Right cardiac atrium (tissue), 5 donors: Measurements from ENCODE around the gene FRZB. TPM values are rescaled to one million over a fixed set of nuclear protein-coding genes. Genes with fewer than 3 reads are reported as not detected.

ENCODE experiments used
- ATAC-seq, 2 donors: fragments of 200-7000 bp; cut with Tn5 transposase; one replicate each; pipeline versions ENCODE4 v1.8.0 to v1.9.1; 2020; ENCODE audit warnings: moderate library complexity in 2 of 2, mild to moderate bottlenecking in 1 of 2
- DNase-seq, 3 donors: peaks; one replicate each; pipeline ENCODE4 v3.0.0-alpha.2; 2020
- H3K27ac ChIP-seq: one replicate; pipeline ENCODE4 v1.5.1; 2013; ENCODE audit warnings: mild to moderate bottlenecking, low read length, control low read depth, moderate library complexity
- H3K27me3 ChIP-seq: one replicate; pipeline ENCODE4 v1.6.1; 2013; ENCODE audit not compliant: control insufficient read depth, insufficient read depth
- H3K4me1 ChIP-seq: one replicate; pipeline ENCODE4 v1.6.1; 2013; ENCODE audit warnings: low read length; ENCODE audit not compliant: control insufficient read depth, insufficient read depth
- H3K4me3 ChIP-seq: one replicate; pipeline ENCODE4 v1.5.1; 2013; ENCODE audit warnings: low read length, control low read depth
- H3K9me3 ChIP-seq: one replicate; pipeline ENCODE4 v1.6.1; 2013; ENCODE audit warnings: low read length; ENCODE audit not compliant: control insufficient read depth
- WGBS: extraction: QIAGEN DNeasy Blood & Tissue Kit; methylation state at CpG from one replicate; pipeline ENCODE4 v1.1.7; 2013; 5-methylcytosine and 5-hydroxymethylcytosine counted together
- intact Hi-C, 4 donors: fragments of 100-400 bp; cut with DNase I; formaldehyde crosslinking; loops; one replicate each; pipeline versions ENCODE4 v1.11.0 to v1.14.0; 2022 to 2023
- polyA plus RNA-seq: library from polyadenylated mRNA; stranded (reverse); fragments of 200-250 nt; gene quantifications from one replicate; pipeline ENCODE4 v1.2.3, GENCODE V29; 2013
- total RNA-seq, 4 donors: library from RNA; stranded (reverse); fragmentation: NEBNext Ultra II Directional; extraction: Animal tissue kit (Norgen Biotek cat#: 25700); gene quantifications; one replicate each; pipeline ENCODE4 v1.2.1, GENCODE V29; 2021
- donor health status: healthy with polysubstance abuse.
- donor health status: DM: no; HTN: yes; CAD: no.
- donor health status: DM: no; HTN: no; CAD: no.
- donor health status: DM: no; HTN: yes; CAD: no; lungs with severe emphysema.
- donor health status: DM: yes; HTN: yes; CAD: no.

FRZB gene
- total and polyA plus RNA-seq, 5 donors, result 2.8 to 7.1 (median 3.2) TPM

- DNase-seq (no peak), ATAC-seq (no peak)
- no peaks in the 10 kb centered on the region for H3K27me3 ChIP-seq
- H3K4me1 ChIP-seq, result no peaks in the 10 kb centered on the region
- no peak overlapping the region for H3K4me3 ChIP-seq
- intact Hi-C loops, result no loop called here
- over 99% methylated on average over 4 of the region's 4 CpGs for WGBS
- H3K27ac ChIP-seq, result no peak overlapping the region
- no peaks in the 10 kb centered on the region for H3K9me3 ChIP-seq
Observed at GRCh38 chr2:182819412-182819811, 47.0 kb downstream of the FRZB start.

GRCh38 chr2:182818925-182819324, 47.5 kb downstream of the FRZB start:
- DNase-seq (no peak), ATAC-seq (no peak)
- no peaks in the 10 kb centered on the region for H3K9me3 ChIP-seq
- WGBS, result 83% methylated on average over 4 of the region's 4 CpGs
- H3K4me3 ChIP-seq, result no peak overlapping the region
- no peaks in the 10 kb centered on the region for H3K27me3 ChIP-seq
- intact Hi-C loops, result no loop called here
- H3K27ac ChIP-seq, result no peak overlapping the region
- H3K4me1 ChIP-seq, result no peaks in the 10 kb centered on the region

DNA sequence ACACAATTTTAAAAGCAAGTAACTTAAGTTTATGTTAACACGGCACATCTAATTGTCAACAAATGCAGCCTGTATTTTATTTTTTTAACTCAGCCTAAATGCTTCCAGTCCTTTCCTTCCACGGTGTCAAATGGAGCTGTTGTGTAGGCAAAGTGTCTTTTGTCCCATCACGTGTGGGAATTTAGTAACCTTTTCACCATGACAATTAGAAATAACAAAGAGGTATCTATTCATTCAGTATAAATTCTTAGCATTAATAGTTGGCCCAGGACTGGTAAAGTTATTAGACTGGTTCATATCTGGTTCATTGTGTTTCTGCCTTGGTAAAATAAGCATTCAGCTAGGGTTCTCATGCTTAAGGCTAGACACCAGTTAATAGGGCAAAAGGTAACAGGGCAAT, 47.9 kb downstream of the FRZB start:
- no peaks in the 10 kb centered on the region for H3K9me3 ChIP-seq
- WGBS, result 65% methylated on average over 3 of the region's 3 CpGs
- no peaks in the 10 kb centered on the region for H3K4me1 ChIP-seq
- H3K27me3 ChIP-seq, result no peaks in the 10 kb centered on the region
- DNase-seq (no peak), ATAC-seq (no peak)
- intact Hi-C loops, result no loop called here
- no peak overlapping the region for H3K27ac ChIP-seq
- H3K4me3 ChIP-seq, result no peak overlapping the region

DNA sequence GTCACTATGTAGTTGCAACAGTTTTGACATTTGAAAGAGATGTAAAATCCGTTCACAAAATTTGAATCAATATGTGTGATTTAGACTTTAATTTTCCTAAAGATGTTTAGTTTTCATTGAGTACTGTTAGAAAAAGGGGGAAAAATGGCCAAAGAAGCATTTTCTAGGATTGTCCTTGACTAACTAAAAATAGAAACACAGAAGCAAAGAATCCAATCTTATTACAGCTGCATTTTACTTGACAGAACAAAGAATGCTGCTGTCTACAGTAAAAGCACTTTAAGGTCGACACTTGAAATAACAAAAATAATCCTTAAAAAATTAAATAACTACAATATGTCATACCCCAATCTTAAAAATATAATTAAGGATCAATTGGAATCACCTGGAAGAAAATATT, 48.9 kb downstream of the FRZB start:
- Histone ChIP-seq H3K27ac (no peak overlapping the region), H3K4me1 (no peaks in the 10 kb centered on the region)

GRCh38 chr2:182816866-182817265, 49.6 kb downstream of the FRZB start:
- H3K9me3 ChIP-seq, result no peaks in the 10 kb centered on the region
- no peaks in the 10 kb centered on the region for H3K27me3 ChIP-seq
- no peak for ATAC-seq
- DNase-seq, result no peak
- intact Hi-C loops, result no loop called here
- H3K27ac ChIP-seq, result no peak overlapping the region
- no peaks in the 10 kb centered on the region for H3K4me1 ChIP-seq
- H3K4me3 ChIP-seq, result no peak overlapping the region

More for the DNA sequence above, 48.9 kb downstream of the FRZB start:
- ATAC-seq (no peak), DNase-seq (no peak)
- H3K4me3 ChIP-seq, result no peak overlapping the region
- WGBS, result 49% methylated on average over 2 of the region's 2 CpGs
- intact Hi-C loops, result no loop called here
- H3K9me3 ChIP-seq, result no peaks in the 10 kb centered on the region
- H3K27me3 ChIP-seq, result no peaks in the 10 kb centered on the region

GRCh38 chr2:182814804-182815203, 51.6 kb downstream of the FRZB start:
- 94% methylated on average over 3 of the region's 3 CpGs for WGBS
- Histone ChIP-seq H3K4me3 (no peak overlapping the region), H3K4me1 (no peaks in the 10 kb centered on the region), H3K27ac (no peak overlapping the region), H3K9me3 (no peaks in the 10 kb centered on the region), H3K27me3 (no peaks in the 10 kb centered on the region)
- intact Hi-C loops, result no loop called here
- DNase-seq, result no peak
- ATAC-seq, result no peak

GRCh38 chr2:182814380-182814779, 52.1 kb downstream of the FRZB start:
- WGBS, result 82% methylated on average over 6 of the region's 6 CpGs
- ATAC-seq, result no peak

GRCh38 chr2:182810087-182810486, 56.4 kb downstream of the FRZB start:
- Histone ChIP-seq H3K27ac (no peak overlapping the region), H3K4me3 (no peak overlapping the region), H3K9me3 (no peaks in the 10 kb centered on the region), H3K4me1 (no peaks in the 10 kb centered on the region), H3K27me3 (no peaks in the 10 kb centered on the region)
- ATAC-seq, result no peak
- DNase-seq, result no peak
- 90% methylated on average over 3 of the region's 3 CpGs for WGBS
- intact Hi-C loops, result no loop called here

More at GRCh38 chr2:182814380-182814779, 52.1 kb downstream of the FRZB start:
- no peak for DNase-seq
- H3K4me1 ChIP-seq, result no peaks in the 10 kb centered on the region
- intact Hi-C loops, result no loop called here
- H3K27ac ChIP-seq, result no peak overlapping the region
- no peaks in the 10 kb centered on the region for H3K9me3 ChIP-seq
- H3K4me3 ChIP-seq, result no peak overlapping the region
- no peaks in the 10 kb centered on the region for H3K27me3 ChIP-seq

DNA sequence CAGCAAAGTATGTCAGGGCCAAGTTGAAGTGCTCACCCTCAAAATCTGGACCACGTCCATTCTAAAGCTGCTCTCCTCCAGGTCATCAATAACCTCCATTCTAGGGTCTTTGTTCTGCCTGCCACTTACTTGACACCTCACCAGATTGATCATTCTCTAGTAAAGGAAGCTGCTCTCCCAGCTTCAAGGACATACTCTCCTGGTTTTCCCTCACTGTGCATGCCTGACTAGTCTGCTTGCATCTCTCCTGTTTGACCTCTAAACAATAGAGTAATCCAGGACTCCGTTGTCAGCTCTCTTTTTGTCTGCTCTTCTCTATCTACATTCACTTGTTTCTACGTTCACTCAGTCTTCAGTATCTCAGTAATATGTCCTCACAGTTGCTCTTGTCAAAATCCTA, 59.1 kb downstream of the FRZB start:
- ATAC-seq (no peak), DNase-seq (no peak)
- H3K27me3 ChIP-seq, result no peaks in the 10 kb centered on the region
- intact Hi-C loops, result no loop called here
- 77% methylated on average over 3 of the region's 3 CpGs for WGBS
- H3K27ac ChIP-seq, result no peak overlapping the region
- H3K4me3 ChIP-seq, result no peak overlapping the region
- no peaks in the 10 kb centered on the region for H3K4me1 ChIP-seq
- no peaks in the 10 kb centered on the region for H3K9me3 ChIP-seq

DNA sequence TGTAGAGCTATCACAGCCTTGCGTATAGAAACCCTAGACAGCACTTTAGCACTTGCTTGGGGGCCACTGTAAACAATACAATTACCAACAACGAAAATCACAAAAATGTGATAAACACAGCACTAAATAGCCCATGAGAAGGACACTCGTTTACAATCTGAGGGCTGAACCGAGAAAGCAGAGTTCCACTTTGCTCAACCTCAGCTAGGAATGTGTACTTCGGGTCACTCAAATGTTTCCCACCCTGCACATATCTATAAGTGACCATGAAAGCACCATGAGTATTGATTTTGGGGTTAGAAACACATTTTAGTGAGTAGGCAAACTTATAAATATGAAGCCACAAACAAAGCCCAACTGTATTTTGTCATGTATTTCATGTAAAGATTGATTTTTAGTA, 62.3 kb downstream of the FRZB start:
- Histone ChIP-seq H3K9me3 (no peaks in the 10 kb centered on the region), H3K4me1 (no peaks in the 10 kb centered on the region), H3K4me3 (no peak overlapping the region), H3K27me3 (no peaks in the 10 kb centered on the region), H3K27ac (no peak overlapping the region)
- intact Hi-C loops, result no loop called here
- ATAC-seq (no peak), DNase-seq (no peak)
- WGBS, result 94% methylated on average over 5 of the region's 5 CpGs

- DNase-seq (no peak), ATAC-seq (no peak)
- Histone ChIP-seq H3K9me3 (no peaks in the 10 kb centered on the region), H3K27ac (no peak overlapping the region), H3K4me3 (no peak overlapping the region), H3K27me3 (no peaks in the 10 kb centered on the region), H3K4me1 (no peaks in the 10 kb centered on the region)
- intact Hi-C loops, result no loop called here
- 76% methylated on average over 2 of the region's 2 CpGs for WGBS
Observed at GRCh38 chr2:182798736-182799135, 67.7 kb downstream of the FRZB start.

GRCh38 chr2:182792441-182792840, 74.0 kb downstream of the FRZB start:
- H3K27me3 ChIP-seq, result no peaks in the 10 kb centered on the region
- intact Hi-C loops, result no loop called here
- no peak overlapping the region for H3K4me3 ChIP-seq
- H3K4me1 ChIP-seq, result no peaks in the 10 kb centered on the region
- no peaks in the 10 kb centered on the region for H3K9me3 ChIP-seq
- DNase-seq, result no peak
- no peak for ATAC-seq
- WGBS, result 80% methylated on average over 2 of the region's 2 CpGs
- no peak overlapping the region for H3K27ac ChIP-seq
